K562 (cell line): Measurements from ENCODE around the gene DNAH5. TPM values are rescaled to one million over a fixed set of nuclear protein-coding genes. Genes with fewer than 3 reads are reported as not detected.

ENCODE experiments used
- ATAC-seq: fragments of 200-7000 bp; cut with Tn5 transposase; 3 replicates; pipeline ENCODE4 v1.9.1; 2020; ENCODE audit warnings: moderate library complexity
- BruUV-seq: library from RNA; stranded (reverse); fragments of 400-500 nt; replicated peaks from 2 replicates; lab custom pipeline; 2021; lab: Mats Ljungman, UMichigan
- CTCF ChIA-PET: fragments of 300-600 bp; formaldehyde crosslinking; extraction: SDS; loops from one replicate; lab custom pipeline; 2021; ENCODE audit warnings: low intra/inter-chr PET ratio; lab: Yijun Ruan, JAX
- POLR2A ChIA-PET: fragments of 300-600, 350-650 bp; sonication (Branson Sonifier 250); formaldehyde crosslinking; extraction: SDS; loops from one replicate; lab custom pipeline; 2021; ENCODE audit warnings: antibody characterized with exemption, inconsistent platforms; lab: Yijun Ruan, JAX
- DNase-seq, 4 experiments: peaks; one replicate each; pipeline versions ENCODE4 v3.0.0 to v3.0.0-alpha.2; 2011 to 2018; ENCODE audit warnings: low spot score in 3 of 4, mixed read lengths in 3 of 4; ENCODE audit errors: extremely low read depth in 1 of 4
- FAIRE-seq: peaks from 2 replicates; lab custom pipeline; 2011; peaks lifted over from hg19 to GRCh38; lab: Jason Lieb, UNC
- H2AFZ ChIP-seq: 2 replicates; pipeline ENCODE4 v1.6.0; 2011; ENCODE audit warnings: low read depth, low read length, control low read depth, inconsistent platforms
- H3K27ac ChIP-seq: fragments of 200-600 bp; 3 replicates; pipeline ENCODE4 v1.8.0; 2011; ENCODE audit warnings: low read depth, mild to moderate bottlenecking, control low read depth, inconsistent platforms, low read length, moderate library complexity, mixed read lengths; ENCODE audit errors: extremely low read depth
- H3K27me3 ChIP-seq, 2 experiments: fragments of 300-600 bp in 1 of 2; 2 replicates in 1 of 2; 3 replicates in 1 of 2; pipeline versions ENCODE4 v1.6.0 to v1.8.0; 2011; ENCODE audit warnings: inconsistent platforms in 2 of 2, low read length in 2 of 2, mild to moderate bottlenecking in 1 of 2, mixed read lengths in 1 of 2, moderate library complexity in 1 of 2; ENCODE audit not compliant: control insufficient read depth in 2 of 2, insufficient read depth in 2 of 2
- H3K36me3 ChIP-seq: fragments of 300-600 bp; 3 replicates; pipeline ENCODE4 v1.8.0; 2011; ENCODE audit warnings: mild to moderate bottlenecking, low read length, inconsistent platforms; ENCODE audit not compliant: control insufficient read depth, insufficient read depth
- H3K4me1 ChIP-seq, 2 experiments: fragments of 200-600 bp in 1 of 2; replicated peaks in 1 of 2; 2 replicates in 1 of 2; 3 replicates in 1 of 2; pipeline versions ENCODE4 v1.5.1 to v1.8.0; 2011; ENCODE audit warnings: inconsistent platforms in 2 of 2, low read length in 2 of 2, mild to moderate bottlenecking in 1 of 2, mixed read lengths in 1 of 2, moderate library complexity in 1 of 2; ENCODE audit not compliant: control insufficient read depth in 2 of 2, insufficient read depth in 2 of 2
- H3K4me2 ChIP-seq: 2 replicates; pipeline ENCODE4 v1.6.1; 2011; ENCODE audit warnings: low read length, control low read depth, inconsistent platforms, mixed read lengths; ENCODE audit not compliant: insufficient read depth
- H3K4me3 ChIP-seq: fragments of 200-600 bp; sonication (generic), shearing (Covaris generic); 2 replicates; pipeline ENCODE4 v1.5.1; 2016; ENCODE audit warnings: control low read depth, inconsistent platforms
- H3K79me2 ChIP-seq: fragments of 200-600 bp; 3 replicates; pipeline ENCODE4 v1.8.0; 2011; ENCODE audit warnings: low read length, inconsistent platforms; ENCODE audit not compliant: control insufficient read depth, insufficient read depth
- H3K9ac ChIP-seq, 2 experiments: 2 replicates each; pipeline versions ENCODE4 v1.6.0 to v1.6.1; 2011; ENCODE audit warnings: low read depth in 2 of 2, low read length in 2 of 2, control low read depth in 1 of 2, inconsistent platforms in 1 of 2, mild to moderate bottlenecking in 1 of 2, mixed read lengths in 1 of 2; ENCODE audit not compliant: insufficient read depth in 1 of 2
- H3K9me1 ChIP-seq: one replicate; pipeline ENCODE4 v1.6.0; 2011; ENCODE audit warnings: inconsistent platforms, mild to moderate bottlenecking, low read length, moderate library complexity; ENCODE audit not compliant: control insufficient read depth, insufficient read depth
- H3K9me3 ChIP-seq: replicated peaks from 2 replicates; pipeline ENCODE4 v1.5.1; 2011; ENCODE audit warnings: low read depth, low read length, inconsistent platforms; ENCODE audit not compliant: control insufficient read depth, insufficient read depth
- H4K20me1 ChIP-seq: replicated peaks from 2 replicates; pipeline ENCODE4 v1.6.1; 2011; ENCODE audit warnings: low read length, inconsistent platforms, mixed read lengths; ENCODE audit not compliant: control insufficient read depth, insufficient read depth
- CHD1 ChIP-seq: fragments of 200-600 bp; sonication (generic); IDR thresholded peaks from one replicate; pipeline ENCODE4 v1.6.1; 2012; ENCODE audit warnings: mild to moderate bottlenecking, moderate library complexity, low read length, inconsistent platforms
- ETV1 ChIP-seq: fragments of 450-650 bp; conservative IDR thresholded peaks from 2 replicates; pipeline ENCODE4 v1.6.1; 2016; ENCODE audit warnings: missing genetic modification characterization, control low read depth, low read depth, missing compliant biosample characterization
- FIP1L1 ChIP-seq: fragments of 200-400 bp; formaldehyde crosslinking; IDR thresholded peaks from 2 replicates; pipeline ENCODE4 v1.6.1; 2018; ENCODE audit warnings: mild to moderate bottlenecking, low read depth, low read length; ENCODE audit not compliant: poor library complexity, severe bottlenecking
- GABPB2 ChIP-seq: fragments of 250-450 bp; sonication (Bioruptor Pico); conservative IDR thresholded peaks from 2 replicates; pipeline ENCODE4 v1.5.1; 2021; ENCODE audit warnings: mild to moderate bottlenecking
- MAFF ChIP-seq: IDR thresholded peaks from 2 replicates; pipeline ENCODE4 v1.6.1; 2012; ENCODE audit warnings: low read length, improper control_type of control experiment
- MAX ChIP-seq: sonication (generic); formaldehyde crosslinking; IDR thresholded peaks from 2 replicates; pipeline ENCODE4 v1.9.0; 2022; ENCODE audit warnings: mild to moderate bottlenecking, missing genetic modification reagents
- MITF ChIP-seq: IDR thresholded peaks from 2 replicates; pipeline ENCODE4 v1.6.1; 2014; ENCODE audit warnings: antibody characterized with exemption
- RBM34 ChIP-seq: fragments of 200-400 bp; formaldehyde crosslinking; IDR thresholded peaks from 2 replicates; pipeline ENCODE4 v1.6.1; 2018; ENCODE audit warnings: low read length, borderline replicate concordance; ENCODE audit not compliant: insufficient read depth
- SMAD1 ChIP-seq: fragments of 150-350 bp; IDR thresholded peaks from 2 replicates; pipeline ENCODE4 v1.6.1; 2014; ENCODE audit warnings: low read length, low read depth; ENCODE audit not compliant: partially characterized antibody
- SMAD2 ChIP-seq: fragments of 150-350 bp; IDR thresholded peaks from 2 replicates; pipeline ENCODE4 v1.6.1; 2014; ENCODE audit warnings: low read depth, mild to moderate bottlenecking, low read length
- TEAD4 ChIP-seq, 2 experiments: sonication (generic) in 1 of 2; formaldehyde crosslinking in 1 of 2; IDR thresholded peaks; 2 replicates each; pipeline versions ENCODE4 v1.6.1 to v1.8.0; 2012 to 2022; ENCODE audit warnings: borderline replicate concordance in 1 of 2, inconsistent platforms in 1 of 2, low read length in 1 of 2, mild to moderate bottlenecking in 1 of 2, missing genetic modification reagents in 1 of 2
- ZNF780A ChIP-seq: fragments of 250-450 bp; sonication (Bioruptor Pico); IDR thresholded peaks from 2 replicates; pipeline ENCODE4 v1.5.0; 2021; ENCODE audit warnings: mild to moderate bottlenecking
- WGBS: fragments of 100-300 bp; shearing (Covaris generic); methylation state at CpG from one replicate; pipeline ENCODE4 v1.1.6; 2016; ENCODE audit warnings: low coverage, mixed read lengths; ENCODE audit not compliant: insufficient coverage; ENCODE audit errors: missing lambda C conversion rate; 5-methylcytosine and 5-hydroxymethylcytosine counted together
- in situ Hi-C: fragments of 300-500 bp; cut with MboI; formaldehyde crosslinking; loops from 4 replicates; pipeline ENCODE4 v1.15.0; 2018; ENCODE audit warnings: inconsistent platforms, mixed read lengths
- intact Hi-C: fragments of 100-400 bp; cut with micrococcal nuclease; formaldehyde crosslinking; loops from 2 replicates; pipeline ENCODE4 v1.14.2; 2022
- polyA plus RNA-seq, 8 experiments: library from polyadenylated mRNA; depleted of rRNA in 4 of 8; stranded (reverse) in 5 of 8; unstranded in 3 of 8; fragments of >200 nt; fragmentation: Nextera tagmentation in 2 of 8; fragmentation: Illumina TruSeq in 1 of 8; extraction: Ambion mirVana in 2 of 8; extraction: Trizol in 1 of 8; gene quantifications; 2 replicates each; pipeline versions ENCODE4 v1.2.1 to v1.2.3, GENCODE V29; 2011 to 2014; ENCODE audit warnings: inconsistent platforms in 1 of 8, missing spikeins in 1 of 8
- total RNA-seq, 7 experiments: library from RNA; depleted of rRNA in 6 of 7; stranded (reverse); fragments of >200 nt in 6 of 7; fragmentation: Illumina TruSeq in 2 of 7; extraction: Trizol in 2 of 7; gene quantifications; 2 replicates each; pipeline versions ENCODE4 v1.2.1 to v1.2.3, GENCODE V29; 2011 to 2021; ENCODE audit warnings: low replicate concordance in 1 of 7

Gene DNAH5
- total and polyA plus RNA-seq, 9 of the 15 experiments (the other 6 are each of a cell fraction or from before 2014, with no cell fraction given) = 0.03 TPM; not detected in 8

- Histone ChIP-seq H3K4me3 (no peak overlapping the region), H3K4me2 (no peak overlapping the region), H3K4me1 (no peaks in the 10 kb centered on the region), H3K9me3 (no peaks in the 10 kb centered on the region), H3K27me3 (no peaks in the 10 kb centered on the region), H3K9me1 (no peaks in the 10 kb centered on the region), H3K79me2 (no peaks in the 10 kb centered on the region), H2AFZ (no peak overlapping the region), H3K27ac (no peak overlapping the region), H3K9ac (no peak overlapping the region), H3K36me3 (no peaks in the 10 kb centered on the region), H4K20me1 (no peaks in the 10 kb centered on the region)
- in situ Hi-C loops (no loop called here), intact Hi-C loops (no loop called here)
- POLR2A ChIA-PET = no interaction called here
- CTCF ChIA-PET = no interaction called here
- no peak for TF ChIP-seq SMAD1
- no peak for TF ChIP-seq MITF
- TF ChIP-seq ZNF780A (CRISPR knock-in tag) = no peak
- no peak for TF ChIP-seq MAFF
- TF ChIP-seq TEAD4 (IDR thresholded peaks at IDR 0.05; ENCODE audit: low read length) = no peak
- no peak for TF ChIP-seq TEAD4 (CRISPR knock-in tag; IDR thresholded peaks at IDR 0.05; ENCODE audit: borderline replicate concordance)
- no peak for TF ChIP-seq MAX
- no peak for TF ChIP-seq RBM34
- no peak for TF ChIP-seq CHD1
- TF ChIP-seq ETV1 = no peak
- TF ChIP-seq SMAD2 = no peak
- no peak for TF ChIP-seq GABPB2
- TF ChIP-seq FIP1L1 = no peak
- DNase-seq (no peak), ATAC-seq (no peak), FAIRE-seq (no peak)
- WGBS = 0% methylated on average over 2 of the region's 2 CpGs
- BruUV-seq = no TSS peak
Measured at GRCh38 chr5:13921578-13921977, 22.9 kb downstream of the DNAH5 start.
